LNCAP (cell line): Measurements from ENCODE around the gene EIF3L.

Source experiments
- CTCF ChIP-seq: fragments of 450-650 bp; IDR thresholded peaks from 2 replicates; pipeline ENCODE4 v1.5.1; 2017; ENCODE audit warnings: mild to moderate bottlenecking

The EIF3L gene

DNA sequence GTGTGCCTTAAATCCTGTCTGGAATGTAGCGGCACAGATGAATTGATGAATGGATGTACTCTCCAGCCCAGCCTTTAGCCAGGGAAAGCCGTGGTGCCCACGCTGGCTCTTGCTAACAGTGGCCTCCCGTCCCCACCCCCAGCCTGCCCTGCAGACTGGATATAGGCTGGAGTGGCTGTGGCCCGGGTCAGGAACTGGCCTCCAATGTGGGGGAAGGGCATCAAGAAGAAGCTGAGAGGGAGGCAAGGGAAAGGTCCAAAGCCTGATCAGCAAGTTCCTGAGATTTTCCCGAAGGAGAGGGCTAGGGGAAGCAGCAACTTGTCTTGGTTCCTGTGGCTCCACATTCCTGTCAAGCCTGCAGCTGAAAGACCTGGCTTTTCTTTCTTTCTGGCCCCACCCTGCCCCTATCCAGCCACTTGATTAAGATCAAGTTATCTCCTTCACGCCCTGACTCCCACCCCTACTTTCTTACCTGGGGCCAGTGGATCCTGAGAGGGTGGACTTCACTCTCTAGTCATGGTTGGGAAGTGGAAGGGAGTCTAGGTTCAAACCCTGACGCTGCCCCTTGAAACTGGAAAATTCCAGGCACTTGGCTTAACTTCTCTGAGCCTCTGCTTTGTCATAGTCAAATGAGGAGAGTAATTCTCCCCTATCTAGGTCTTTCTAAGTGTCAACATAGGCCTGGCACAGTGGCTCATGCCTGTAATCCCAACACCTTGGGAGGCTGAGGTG, 45.9 kb downstream of the EIF3L start:
- TF ChIP-seq CTCF, result no peak

DNA sequence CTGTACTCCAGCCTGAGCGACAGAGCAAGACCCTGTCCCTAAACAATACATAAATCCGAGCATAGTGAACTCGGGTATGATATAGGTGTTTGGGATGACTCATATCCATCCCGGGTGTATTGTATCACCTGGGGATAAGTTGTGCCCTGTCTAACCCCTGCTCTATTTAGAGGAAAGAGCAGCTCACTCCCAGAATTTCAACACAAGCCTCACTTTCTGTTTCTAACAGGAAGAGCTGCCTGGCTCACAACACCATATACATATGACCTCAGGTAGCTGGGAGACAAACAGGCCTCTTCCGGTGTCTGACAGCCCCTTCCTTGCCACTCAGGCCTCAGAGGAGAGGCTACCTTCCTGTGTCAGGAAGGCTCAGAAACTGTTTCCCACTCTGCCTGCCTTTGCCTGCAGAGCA, 47.0 kb downstream of the EIF3L start:
- TF ChIP-seq CTCF, result no peak

DNA sequence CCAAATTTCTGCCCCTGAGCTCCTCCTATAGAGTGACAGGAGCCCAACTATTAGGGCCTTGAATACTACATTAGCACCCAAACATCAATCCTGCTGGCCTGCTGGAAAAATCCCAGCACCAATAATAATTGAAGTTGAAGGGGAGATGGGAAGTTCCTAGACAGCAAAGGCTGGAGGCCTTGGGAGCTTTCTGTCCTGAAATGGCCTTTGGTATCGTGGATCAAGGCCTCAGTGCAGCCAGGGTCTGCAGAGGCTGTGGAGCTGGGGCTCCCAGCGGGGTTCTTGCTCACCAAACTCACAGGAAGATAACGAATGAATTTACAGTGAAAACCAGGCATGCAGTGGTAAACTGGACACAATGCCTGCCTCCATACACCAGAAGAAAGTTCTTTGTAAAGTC, 47.7 kb downstream of the EIF3L start:
- no peak for TF ChIP-seq CTCF

DNA sequence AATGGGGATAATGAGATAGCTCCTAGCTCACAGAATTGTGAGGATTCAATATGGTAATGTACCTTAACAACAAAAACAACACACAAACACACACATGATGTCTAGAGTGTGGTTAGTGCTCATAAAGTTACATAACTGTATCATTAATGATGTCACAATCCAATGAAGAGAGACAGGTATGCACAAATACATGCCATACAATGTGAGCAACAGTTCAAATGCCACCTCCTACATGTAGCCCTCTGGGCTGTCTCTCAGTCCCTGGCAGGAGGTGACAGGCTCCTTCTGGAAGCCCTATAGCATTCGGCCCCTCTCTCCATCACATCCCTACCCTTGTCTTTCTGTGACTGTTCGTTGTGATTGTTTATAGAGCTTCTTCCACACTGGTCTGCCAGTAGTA, 48.6 kb downstream of the EIF3L start:
- TF ChIP-seq CTCF, result no peak

DNA sequence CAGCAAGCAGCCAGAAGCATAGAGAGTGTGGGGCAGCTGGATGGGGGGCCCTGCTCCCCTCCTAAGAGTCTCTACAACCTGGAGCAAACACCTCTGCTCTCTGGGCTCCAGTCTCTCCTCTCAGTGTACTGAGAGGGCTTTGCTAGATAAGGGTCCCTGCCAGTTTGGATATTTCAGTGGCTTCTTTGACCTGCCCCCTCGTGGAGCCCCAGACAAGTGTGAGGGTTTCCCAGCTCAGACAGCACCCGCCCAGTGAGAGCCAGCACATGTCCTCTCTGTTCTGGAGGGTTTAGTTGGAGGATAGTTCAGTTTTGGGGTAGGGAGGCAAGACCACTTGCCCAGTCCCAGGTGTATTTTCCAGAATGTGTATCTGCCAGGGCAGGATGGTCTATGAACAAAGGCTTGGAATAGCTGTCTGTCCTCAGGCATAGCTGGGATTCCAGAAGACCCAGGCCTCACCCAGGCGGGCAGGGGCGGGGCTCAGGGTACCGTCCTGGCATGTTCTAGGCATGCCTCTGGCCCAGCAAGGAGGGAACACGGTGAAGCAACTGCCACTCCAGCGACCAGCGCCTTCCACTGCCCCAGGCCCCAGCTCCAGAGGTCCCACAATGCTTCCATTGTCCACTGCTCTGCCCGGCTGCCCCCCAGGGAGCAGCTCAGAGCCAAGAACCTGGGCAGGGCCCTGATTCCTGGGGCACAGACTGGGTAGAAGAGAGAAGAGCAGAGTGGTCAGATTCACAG, 49.4 kb downstream of the EIF3L start:
- TF ChIP-seq CTCF, result no peak

DNA sequence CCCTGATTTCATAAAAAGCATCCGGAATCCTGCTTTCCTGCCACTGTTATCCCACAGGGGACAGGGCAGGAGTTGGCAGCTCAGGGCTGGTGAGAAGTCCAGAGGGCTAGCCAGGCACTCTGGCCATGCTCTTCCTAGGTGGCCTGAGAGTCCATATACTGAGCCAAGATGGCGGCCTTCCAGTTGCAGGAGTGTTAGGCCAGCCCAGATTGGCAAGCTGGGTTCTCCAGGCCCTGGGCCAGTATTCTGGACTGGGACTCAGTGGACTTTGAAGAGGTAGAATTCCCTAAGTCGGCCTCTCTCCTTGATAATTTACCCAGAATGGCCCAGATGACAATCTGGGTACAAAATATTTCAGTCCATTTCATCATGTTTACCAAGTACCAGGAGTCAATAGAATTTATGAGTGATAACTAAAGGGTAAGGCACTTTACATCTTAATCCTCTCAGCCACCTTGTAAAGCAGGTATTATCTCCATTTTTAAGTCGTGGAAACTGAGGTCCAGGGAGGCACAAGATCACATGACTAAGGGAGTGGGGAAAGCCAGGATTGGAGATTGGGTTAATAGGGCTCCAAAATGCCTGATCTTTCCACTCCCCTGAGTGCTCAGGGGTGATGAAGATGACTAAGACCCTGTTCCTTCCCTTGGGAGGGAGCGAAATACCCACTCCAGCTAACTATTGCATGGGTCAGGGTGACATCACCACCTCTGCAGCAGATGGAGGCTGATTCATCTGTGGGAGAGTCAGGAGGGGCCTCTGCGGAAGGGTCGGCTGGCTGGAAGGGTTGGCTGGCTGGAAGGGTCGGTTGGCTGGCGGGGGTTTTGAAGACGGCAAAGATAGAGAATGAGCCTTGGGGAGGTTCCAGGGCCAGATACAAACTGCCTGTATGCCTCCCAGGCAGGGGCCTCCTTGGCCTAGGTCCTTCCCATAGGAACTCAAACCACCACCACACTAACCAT, 55.6 kb downstream of the EIF3L start:
- no peak for TF ChIP-seq CTCF
